NOMO-1 treated with DMSO at 0.1 percent for 48 hours (cell line): Measurements from ENCODE around the gene RASGEF1C.
"Not testable (repeated sequence)": the region's sequence is repeated elsewhere in the genome, so short reads cannot be mapped to it uniquely, and the experiment has no call there.

ENCODE experiments used
- DNase-seq: peaks from one replicate; lab custom pipeline; 2025; ENCODE audit not compliant: unreplicated experiment; lab: John Stamatoyannopoulos, UW

The RASGEF1C gene

DNA sequence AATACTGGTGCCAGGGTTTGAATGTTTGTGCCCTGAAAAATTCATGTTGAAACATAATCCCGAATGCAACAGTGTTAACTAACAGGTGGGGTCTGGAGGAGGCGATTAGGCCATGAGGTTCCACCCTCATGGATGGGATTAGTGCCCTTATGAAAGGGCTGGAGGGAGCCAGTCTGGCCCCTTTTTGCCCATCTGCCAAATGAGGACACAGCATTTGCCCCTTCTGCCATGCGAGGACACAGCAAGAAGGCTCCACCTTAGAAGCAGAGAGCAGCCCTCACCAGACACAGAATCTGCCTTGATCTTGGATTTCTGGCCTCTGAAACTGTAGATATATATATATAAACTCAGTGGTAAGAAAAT, 104.9 kb downstream of the RASGEF1C start:
- no peak for DNase-seq

DNA sequence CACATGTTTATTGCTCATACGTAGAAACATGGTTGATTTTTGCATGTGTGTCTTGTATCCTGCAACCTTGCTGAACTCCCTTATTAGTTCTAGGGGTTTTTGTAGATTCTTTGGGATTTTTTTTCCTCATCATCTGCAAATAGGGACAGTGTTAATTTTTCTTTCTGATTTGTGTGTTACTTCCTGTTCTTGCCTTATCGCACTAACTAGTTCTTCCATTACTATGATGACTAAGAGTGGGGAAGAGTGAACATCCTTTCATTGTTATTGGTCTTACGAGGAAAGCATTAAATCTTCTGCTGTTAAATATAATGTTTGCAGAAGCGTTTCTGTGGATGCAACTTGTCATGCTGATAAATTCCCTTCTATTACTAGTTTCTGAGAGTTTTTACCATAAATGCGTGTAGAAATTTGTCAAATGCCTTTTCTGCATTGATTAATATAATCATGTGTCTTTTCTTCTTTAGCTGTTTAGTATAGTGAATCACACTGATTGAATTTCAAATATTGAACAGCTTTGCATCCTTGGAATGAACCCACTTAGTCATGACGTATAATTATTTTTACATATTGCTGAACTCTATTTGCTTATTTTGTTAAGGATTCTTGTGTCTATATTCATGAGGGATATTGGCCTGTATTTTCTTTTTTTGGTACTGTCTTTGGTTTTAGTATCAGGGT, 105.4 kb downstream of the RASGEF1C start:
- DNase-seq, result no peak

- no peak for DNase-seq
These were observed 106.4 kb downstream of the RASGEF1C start for GRCh38 chr5:180102636-180103035.

GRCh38 chr5:180101451-180102105, 107.4 kb downstream of the RASGEF1C start:
- DNase-seq, result no peak

GRCh38 chr5:180100621-180101450, 108.2 kb downstream of the RASGEF1C start:
- no peak for DNase-seq

DNA sequence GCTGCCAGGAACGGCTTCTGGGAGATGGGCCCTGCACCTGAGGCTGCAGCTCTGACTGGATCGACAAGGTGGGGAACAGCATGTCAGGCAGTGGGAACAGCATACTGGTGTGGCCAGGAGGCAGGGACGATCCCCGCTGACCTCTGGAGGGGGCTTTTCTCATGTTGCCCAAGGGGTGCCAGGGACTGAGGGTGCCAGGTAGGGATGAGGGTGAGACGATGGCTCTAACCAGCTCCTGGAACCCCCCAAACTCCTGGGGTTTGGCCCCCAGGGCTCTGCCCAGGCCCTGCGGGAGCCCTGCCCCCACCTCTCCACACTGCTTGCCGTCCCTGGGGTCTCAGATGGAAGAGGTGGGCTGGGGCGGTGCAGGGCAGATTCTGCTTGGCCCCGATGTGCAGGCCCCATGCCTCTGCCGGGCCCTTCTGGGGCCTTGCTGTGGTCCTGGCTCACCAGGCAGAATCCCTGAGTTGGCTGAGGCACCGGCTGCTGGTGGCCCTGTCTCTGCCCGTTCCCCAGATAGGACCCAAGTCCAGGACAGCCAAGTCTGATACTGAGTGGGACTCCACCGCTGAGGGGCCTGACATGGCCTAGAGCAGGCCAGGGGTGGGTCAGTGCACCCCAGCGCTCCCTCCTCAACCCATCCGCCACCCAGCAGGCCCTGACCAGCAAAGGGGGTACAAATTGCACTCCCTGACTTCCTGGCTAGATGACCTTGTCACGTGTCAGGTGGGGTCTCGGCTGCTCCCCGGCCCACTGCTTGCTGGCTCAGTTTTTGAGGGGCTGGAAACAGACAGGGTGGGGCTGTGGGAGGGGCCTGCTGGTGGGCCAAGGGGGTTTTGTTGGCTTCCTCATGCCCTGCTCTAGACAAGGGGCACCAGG, 109.0 kb downstream of the RASGEF1C start:
- no peak for DNase-seq

GRCh38 chr5:180098991-180099732, 109.8 kb downstream of the RASGEF1C start:
- no peak for DNase-seq

- no peak for DNase-seq
These were observed 110.5 kb downstream of the RASGEF1C start for GRCh38 chr5:180098526-180098925.

DNA sequence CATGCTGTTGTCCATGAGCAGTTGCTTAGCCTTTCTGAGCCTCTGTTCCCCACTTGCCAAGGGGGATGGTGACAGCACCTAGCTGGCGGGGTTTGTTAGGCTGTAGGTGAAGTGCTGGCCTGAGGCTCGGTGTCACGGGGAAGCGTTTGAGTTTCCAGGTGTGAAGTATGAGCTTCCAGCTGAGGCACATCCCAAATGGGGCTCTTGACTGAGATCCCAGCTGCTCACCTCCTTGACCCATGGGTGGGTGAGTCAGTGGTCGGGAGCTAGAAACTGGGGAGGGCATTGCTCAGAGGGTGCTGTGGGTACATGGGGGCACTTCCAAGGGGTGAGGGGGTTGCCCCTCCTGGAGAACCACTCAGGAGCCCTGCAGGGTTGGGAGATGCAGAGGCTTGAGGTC, 111.1 kb downstream of the RASGEF1C start:
- DNase-seq, result no peak

DNA sequence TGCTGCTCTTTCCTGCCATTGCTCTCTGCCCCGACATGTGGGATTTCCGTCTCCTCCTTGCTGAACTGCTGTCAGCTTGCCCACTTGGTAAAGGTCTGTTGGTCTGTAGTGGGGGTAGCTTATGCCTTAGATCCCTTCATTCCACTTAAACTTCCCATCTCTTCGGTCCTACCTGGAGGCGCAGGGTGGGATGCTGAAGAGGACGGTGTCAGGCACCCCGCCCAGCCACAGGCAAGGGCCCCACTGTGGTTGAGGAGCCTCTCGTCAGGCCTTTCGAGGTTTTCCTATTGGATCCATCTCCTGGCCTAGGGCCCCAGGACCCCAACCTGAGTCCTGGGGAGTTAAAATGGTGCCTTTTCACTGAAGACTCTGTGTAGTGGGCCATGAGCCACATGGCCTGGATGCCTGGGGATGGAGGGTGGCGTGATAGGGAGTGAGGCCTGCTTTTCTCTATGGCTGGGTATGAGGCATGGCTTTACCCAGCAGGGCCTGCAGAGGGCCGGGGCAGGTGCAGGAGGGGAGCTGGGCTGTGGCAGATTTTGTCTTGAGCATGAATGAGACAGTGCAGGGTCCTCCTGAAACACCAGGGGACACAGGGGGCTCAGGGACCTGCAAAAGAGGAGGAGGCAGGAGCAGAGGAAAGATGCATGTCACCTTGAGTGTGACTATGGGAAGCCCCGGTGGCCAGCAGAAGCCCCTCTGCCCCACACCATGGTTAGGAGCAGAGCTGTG, 111.7 kb downstream of the RASGEF1C start:
- DNase-seq, result no peak

DNA sequence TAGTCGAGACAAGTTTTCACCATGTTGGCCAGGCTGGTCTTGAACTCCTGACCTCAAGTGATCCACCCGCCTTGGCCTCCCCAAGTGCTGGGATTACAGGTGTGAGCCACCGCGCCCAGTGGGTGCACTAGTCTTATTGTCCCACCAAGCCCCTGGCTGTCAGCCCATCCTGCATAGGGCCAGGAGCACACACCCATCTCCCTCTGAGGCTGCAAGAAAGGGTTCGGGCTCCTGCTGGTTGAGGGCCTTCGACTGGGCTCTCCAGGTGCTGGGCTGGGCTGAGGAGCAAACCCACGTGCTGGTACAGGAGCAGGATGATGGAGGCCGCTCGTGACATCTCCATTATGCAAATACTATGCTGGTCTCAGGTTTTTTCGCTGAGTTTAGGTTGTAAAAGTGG, 112.4 kb downstream of the RASGEF1C start:
- DNase-seq, result no peak

DNA sequence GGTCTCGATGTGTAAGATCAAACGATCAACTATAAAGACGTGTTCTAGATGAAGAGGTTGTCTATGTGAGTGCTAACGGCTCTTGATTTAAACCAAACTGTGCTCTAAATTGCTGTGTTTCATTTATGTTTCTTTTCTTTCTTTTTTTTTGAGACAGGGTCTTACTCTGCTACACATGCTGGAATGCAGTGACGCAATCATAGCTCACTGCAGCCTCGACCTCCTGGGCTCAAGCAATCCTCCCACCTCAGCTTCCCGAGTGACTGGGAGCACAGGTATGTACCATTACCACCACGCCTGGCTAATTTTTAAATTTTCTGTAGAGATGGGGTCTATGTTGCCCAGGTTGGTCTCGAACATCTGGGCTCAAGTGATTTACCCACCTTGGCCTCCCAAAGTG, 113.5 kb downstream of the RASGEF1C start:
- no peak for DNase-seq

- peak; percentile 38 for DNase-seq
These were observed 115.2 kb downstream of the RASGEF1C start for GRCh38 chr5:180093651-180094382.

DNA sequence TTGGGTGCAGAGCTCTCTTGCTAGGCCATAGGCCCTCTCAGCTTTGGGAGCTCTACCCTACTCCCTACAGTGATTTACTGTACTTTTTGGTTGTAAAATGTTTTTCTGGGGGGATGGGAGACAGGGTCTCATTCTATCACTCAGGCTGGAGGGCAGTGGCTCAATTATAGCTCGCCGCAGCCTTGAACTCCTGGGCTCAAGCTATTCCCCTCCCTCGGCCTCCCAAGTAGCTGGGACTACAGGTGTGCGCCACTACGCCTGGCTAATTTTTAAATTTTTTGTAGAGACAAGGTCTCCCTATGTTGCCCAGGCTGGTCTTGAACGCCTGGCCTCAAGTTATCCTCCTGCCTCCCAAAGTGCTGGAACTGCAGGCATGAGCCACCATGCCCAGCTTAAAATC, 115.8 kb downstream of the RASGEF1C start:
- no peak for DNase-seq

- DNase-seq, result peak; percentile 35
These were observed 118.1 kb downstream of the RASGEF1C start for GRCh38 chr5:180090769-180091546.

GRCh38 chr5:180090098-180090768, 118.8 kb downstream of the RASGEF1C start:
- DNase-seq, result peak; percentile 61

- not testable (repeated sequence) for DNase-seq
These were observed 119.4 kb downstream of the RASGEF1C start for GRCh38 chr5:180089628-180090027.

GRCh38 chr5:180088561-180088960, 120.5 kb downstream of the RASGEF1C start:
- no peak for DNase-seq
